GM12873 (cell line): ENCODE measurements around the gene PDS5B.

Experiments
- TF ChIP-seq, protein P1 (sequence below): IDR thresholded peaks from 2 replicates; pipeline ENCODE4 v1.5.1; 2012; ENCODE audit warnings: low read depth, mild to moderate bottlenecking, moderate library complexity, low read length, control low read depth; ENCODE audit not compliant: insufficient read depth; ENCODE audit errors: missing control alignments

Gene PDS5B

DNA sequence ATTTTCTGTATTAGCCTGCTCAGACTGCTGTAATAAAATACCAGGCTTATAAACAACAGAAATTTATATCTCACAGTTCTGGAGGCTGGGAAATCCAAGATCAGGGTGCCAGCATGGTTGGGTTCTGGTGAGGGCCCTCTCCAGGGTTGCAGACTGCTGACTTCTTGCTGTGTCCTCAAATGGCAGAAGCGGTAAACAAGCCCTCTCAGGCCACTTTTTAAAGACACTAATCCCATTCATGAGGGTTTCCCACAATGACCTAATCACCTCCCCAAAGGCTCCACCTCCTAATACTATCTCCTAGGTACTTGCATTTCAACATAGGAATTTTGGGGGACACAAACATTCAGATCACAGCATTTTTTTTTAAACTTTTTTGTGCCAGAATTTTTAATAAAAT, 159.3 kb downstream of the PDS5B start:
- TF ChIP-seq, protein P1, sequence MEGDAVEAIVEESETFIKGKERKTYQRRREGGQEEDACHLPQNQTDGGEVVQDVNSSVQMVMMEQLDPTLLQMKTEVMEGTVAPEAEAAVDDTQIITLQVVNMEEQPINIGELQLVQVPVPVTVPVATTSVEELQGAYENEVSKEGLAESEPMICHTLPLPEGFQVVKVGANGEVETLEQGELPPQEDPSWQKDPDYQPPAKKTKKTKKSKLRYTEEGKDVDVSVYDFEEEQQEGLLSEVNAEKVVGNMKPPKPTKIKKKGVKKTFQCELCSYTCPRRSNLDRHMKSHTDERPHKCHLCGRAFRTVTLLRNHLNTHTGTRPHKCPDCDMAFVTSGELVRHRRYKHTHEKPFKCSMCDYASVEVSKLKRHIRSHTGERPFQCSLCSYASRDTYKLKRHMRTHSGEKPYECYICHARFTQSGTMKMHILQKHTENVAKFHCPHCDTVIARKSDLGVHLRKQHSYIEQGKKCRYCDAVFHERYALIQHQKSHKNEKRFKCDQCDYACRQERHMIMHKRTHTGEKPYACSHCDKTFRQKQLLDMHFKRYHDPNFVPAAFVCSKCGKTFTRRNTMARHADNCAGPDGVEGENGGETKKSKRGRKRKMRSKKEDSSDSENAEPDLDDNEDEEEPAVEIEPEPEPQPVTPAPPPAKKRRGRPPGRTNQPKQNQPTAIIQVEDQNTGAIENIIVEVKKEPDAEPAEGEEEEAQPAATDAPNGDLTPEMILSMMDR, result no peak

DNA sequence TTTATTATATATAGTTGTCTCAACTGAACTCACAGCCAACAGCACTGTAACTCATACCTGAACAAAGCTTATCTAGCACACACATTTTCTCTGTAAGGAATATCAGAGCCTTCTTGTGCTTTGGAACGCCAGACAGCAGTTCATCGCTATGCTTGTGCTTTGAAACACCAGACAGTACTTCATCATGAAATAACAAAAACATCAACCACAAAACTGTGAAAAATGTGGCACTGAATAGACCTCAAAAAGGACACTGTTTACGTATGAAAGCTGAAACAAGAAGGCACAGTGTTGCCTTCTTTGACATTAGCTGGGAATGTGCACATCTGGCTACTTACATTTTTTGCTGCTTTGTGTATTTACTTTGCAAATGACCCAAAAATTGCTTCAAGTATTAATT, 160.2 kb downstream of the PDS5B start:
- TF ChIP-seq, protein P1, result no peak

DNA sequence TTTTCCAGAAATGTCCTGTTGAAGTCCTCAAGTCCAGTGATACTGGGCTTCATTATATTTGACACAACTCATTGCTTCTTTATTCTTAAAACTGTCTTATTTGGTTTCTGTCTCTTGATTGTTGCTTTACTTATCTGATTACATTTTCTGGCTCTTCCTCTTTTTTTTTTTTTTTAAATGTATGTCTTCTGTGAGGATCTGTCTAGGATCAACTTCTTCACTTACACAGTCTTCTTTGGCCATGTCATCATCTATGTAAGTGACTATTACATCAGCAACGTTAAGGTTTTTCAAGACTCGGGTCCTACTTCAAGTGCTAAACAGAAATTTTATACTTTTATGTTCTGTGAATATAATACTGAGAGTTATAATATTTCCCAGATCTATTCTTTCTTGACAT, 162.1 kb downstream of the PDS5B start:
- TF ChIP-seq, protein P1, result no peak

DNA sequence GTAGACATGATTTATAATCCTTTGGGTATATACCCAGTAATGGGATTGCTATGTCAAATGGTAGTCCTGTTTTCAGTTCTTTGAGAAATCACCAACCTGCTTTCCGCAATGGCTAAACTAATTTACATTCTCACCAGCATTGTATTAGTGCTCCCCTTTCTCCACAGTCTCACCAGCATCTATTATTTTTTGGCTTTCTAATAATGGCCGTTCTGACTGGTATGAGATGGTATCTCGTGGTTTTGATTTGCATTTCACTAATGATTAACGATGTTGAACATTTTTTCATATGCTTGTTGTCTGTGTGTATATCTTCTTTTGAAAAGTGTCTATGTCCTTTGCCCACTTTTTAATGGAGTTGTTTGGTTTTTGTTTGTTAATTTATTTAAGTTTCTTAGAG, 165.1 kb downstream of the PDS5B start:
- TF ChIP-seq, protein P1, result no peak

DNA sequence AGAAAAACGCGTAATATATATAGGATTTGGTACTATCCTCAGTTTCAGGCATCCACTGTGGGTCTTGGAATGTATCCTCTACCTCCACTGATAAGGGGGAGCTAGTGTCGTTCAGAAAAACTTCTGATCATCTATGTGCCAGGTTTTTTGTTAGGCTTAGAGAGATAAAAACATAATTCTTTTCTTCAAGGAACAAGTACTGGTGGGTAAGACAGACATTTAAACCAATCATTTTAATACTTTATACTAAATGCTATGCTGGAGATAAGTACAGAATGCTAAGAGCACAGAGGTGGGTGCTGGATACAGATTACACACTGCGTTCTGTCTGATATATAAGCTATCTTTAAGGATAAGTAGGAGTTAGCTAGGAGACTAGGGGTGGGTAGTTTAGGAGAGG, 166.1 kb downstream of the PDS5B start:
- TF ChIP-seq, protein P1, result no peak

DNA sequence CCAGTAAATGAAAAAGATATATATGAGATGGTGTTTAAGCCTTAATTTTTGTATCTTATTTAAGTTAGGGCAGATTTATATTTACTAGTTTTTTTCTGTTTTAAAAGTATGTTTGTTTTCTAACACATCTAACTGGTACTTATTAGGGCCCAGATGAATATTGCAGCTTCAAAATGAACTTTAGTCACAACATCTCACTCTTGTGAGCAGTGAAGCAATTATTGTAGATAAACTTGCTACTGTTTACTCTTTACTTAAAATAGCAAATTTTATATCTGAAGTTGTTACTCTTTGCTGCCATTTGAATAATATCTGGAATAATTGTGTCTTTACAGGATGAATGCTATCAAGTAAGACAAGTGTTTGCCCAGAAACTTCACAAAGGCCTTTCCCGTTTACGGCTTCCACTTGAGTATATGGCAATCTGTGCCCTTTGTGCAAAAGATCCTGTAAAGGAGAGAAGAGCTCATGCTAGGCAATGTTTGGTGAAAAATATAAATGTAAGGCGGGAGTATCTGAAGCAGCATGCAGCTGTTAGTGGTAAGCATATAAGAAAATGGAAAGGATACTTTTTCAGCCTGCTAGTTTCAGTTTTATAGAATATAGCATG, 166.8 kb downstream of the PDS5B start:
- TF ChIP-seq, protein P1, result no peak

DNA sequence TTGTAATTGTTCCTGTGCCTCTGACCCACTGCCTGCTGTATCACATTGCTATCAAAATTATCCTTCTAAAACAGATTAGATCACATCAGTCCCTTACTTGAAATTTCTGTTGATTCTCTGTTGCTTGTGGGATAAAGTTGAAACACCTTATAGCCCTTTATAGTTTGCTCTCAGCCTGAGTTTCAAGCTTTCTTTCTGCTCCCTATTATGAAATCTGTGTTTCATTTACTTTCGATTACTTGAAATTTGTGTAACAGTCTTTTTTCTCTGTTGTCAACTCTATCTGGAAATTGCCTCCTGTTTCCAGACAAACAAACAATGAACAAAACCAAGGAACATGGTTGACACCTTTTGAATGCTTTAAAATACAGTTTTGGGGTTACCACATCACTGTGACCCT, 167.9 kb downstream of the PDS5B start:
- TF ChIP-seq, protein P1, result no peak

DNA sequence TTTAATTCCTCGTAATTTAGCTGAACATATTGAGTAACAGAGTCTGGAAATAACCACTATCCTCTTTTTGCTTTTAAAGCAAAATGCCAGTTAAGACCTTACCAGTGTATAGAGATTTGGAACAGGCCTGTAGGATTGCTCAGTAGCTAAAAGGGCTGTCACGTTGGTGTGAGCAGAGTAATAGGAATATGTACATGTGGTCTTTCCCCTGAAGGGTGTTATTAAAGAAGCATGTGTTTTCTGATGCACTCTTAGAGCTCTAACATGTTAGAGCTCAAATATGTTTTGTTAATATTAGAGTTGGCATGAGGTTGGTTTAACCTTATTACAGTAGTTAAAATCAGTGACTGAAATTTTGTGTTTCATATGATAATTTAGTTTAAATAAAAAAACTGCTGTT, 172.9 kb downstream of the PDS5B start:
- TF ChIP-seq, protein P1, result no peak
